Hepatocyte (in vitro differentiated cells): Measurements from ENCODE around the gene ACOXL. TPM values are rescaled to one million over a fixed set of nuclear protein-coding genes. Genes with fewer than 3 reads are reported as not detected.
A peak's percentile ranks its signal among the peaks of the same experiment; 100 is the strongest.

Experiments used
- DNase-seq: peaks from one replicate; pipeline ENCODE4 v3.0.0-alpha.2; 2016; ENCODE audit warnings: low spot score
- H2AFZ ChIP-seq: fragments of 200-600 bp; sonication (generic); 2 replicates; pipeline ENCODE4 v1.6.0; 2016; ENCODE audit warnings: antibody characterized with exemption, mild to moderate bottlenecking
- H3K27ac ChIP-seq: fragments of 200-600 bp; sonication (generic); 2 replicates; pipeline ENCODE4 v1.5.1; 2016; ENCODE audit warnings: mild to moderate bottlenecking
- H3K27me3 ChIP-seq: fragments of 200-600 bp; sonication (generic); 2 replicates; pipeline ENCODE4 v1.6.1; 2016
- H3K36me3 ChIP-seq: fragments of 200-600 bp; sonication (generic); replicated peaks from 2 replicates; pipeline ENCODE4 v1.5.1; 2016; ENCODE audit warnings: low read depth; ENCODE audit not compliant: insufficient read depth
- H3K4me1 ChIP-seq: fragments of 200-600 bp; sonication (generic); 2 replicates; pipeline ENCODE4 v1.5.1; 2016; ENCODE audit warnings: mild to moderate bottlenecking, moderate library complexity; ENCODE audit not compliant: insufficient read depth
- H3K4me2 ChIP-seq: fragments of 200-600 bp; sonication (generic); 2 replicates; pipeline ENCODE4 v1.6.0; 2016
- H3K4me3 ChIP-seq: fragments of 200-600 bp; sonication (generic); 2 replicates; pipeline ENCODE4 v1.5.1; 2016; ENCODE audit warnings: mild to moderate bottlenecking
- H3K79me2 ChIP-seq: fragments of 200-600 bp; sonication (generic); 2 replicates; pipeline ENCODE4 v1.6.0; 2017; ENCODE audit warnings: mild to moderate bottlenecking
- H3K9me2 ChIP-seq: fragments of 200-600 bp; sonication (generic); replicated peaks from 2 replicates; pipeline ENCODE4 v1.6.0; 2017; ENCODE audit warnings: mild to moderate bottlenecking; ENCODE audit not compliant: insufficient read depth
- H3K9me3 ChIP-seq: fragments of 200-600 bp; sonication (generic); 2 replicates; pipeline ENCODE4 v1.5.1; 2016; ENCODE audit warnings: low read depth, mild to moderate bottlenecking
- H4K20me1 ChIP-seq: fragments of 200-600 bp; sonication (generic); 2 replicates; pipeline ENCODE4 v1.6.0; 2016; ENCODE audit warnings: mild to moderate bottlenecking; ENCODE audit not compliant: insufficient read depth, poor library complexity, severe bottlenecking
- EZH2 ChIP-seq: fragments of 200-600 bp; sonication (generic); IDR thresholded peaks from 2 replicates; pipeline ENCODE4 v1.6.1; 2016; ENCODE audit warnings: antibody characterized with exemption, mild to moderate bottlenecking, borderline replicate concordance
- EZH2phosphoT487 ChIP-seq: fragments of 200-600 bp; sonication (generic); IDR thresholded peaks from one replicate; pipeline ENCODE4 v1.6.1; 2018; ENCODE audit warnings: antibody characterized with exemption, mild to moderate bottlenecking, low read depth, moderate library complexity; ENCODE audit not compliant: unreplicated experiment, severe bottlenecking
- WGBS: methylation state at CpG from one replicate; pipeline ENCODE4 v1.1.6; 2016; ENCODE audit warnings: low lambda C conversion rate; ENCODE audit errors: missing lambda C conversion rate; 5-methylcytosine and 5-hydroxymethylcytosine counted together
- polyA plus RNA-seq: library from polyadenylated mRNA; unstranded; fragments of >200 nt; fragmentation: Nextera tagmentation; extraction: Ambion mirVana; gene quantifications from 2 replicates; pipeline ENCODE4 v1.2.1, GENCODE V29; 2016
- total RNA-seq: library from RNA; depleted of rRNA; stranded (reverse); fragments of >200 nt; gene quantifications from 2 replicates; pipeline ENCODE4 v1.2.3, GENCODE V29; 2014
- TF ChIP-seq, protein P1 (sequence below): fragments of 200-600 bp; sonication (generic); IDR thresholded peaks from 2 replicates; pipeline ENCODE4 v1.5.1; 2016; ENCODE audit warnings: antibody characterized with exemption, mild to moderate bottlenecking; ENCODE audit not compliant: poor library complexity

The ACOXL gene
- total and polyA plus RNA-seq, 2 experiments from 2014 or later, result 0.23 to 1.1 TPM

DNA sequence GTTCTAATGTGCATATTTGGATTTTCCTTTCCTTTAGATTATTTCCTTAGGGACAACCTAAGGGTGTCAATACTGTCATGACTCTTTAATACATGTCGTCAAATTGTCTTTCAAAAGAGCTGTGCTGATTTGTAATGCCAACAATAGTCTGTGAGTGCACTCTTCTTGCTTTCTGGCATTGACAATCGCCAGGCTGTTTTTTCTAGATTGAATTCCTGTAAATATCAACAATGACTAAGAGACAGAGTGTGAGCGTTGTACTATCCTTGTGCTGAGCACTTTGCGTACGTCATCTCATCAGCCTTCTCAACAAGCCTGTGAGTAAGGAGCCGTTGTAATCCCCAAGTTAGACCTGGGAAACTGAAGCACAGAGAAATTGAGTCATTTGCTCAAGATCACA, 96.0 kb downstream of the ACOXL start:
- Histone ChIP-seq H3K79me2 (no peaks in the 10 kb centered on the region), H4K20me1 (no peaks in the 10 kb centered on the region), H2AFZ (no peak overlapping the region), H3K4me3 (no peak overlapping the region), H3K9me3 (no peaks in the 10 kb centered on the region), H3K9me2 (no peaks in the 10 kb centered on the region), H3K27me3 (no peaks in the 10 kb centered on the region), H3K36me3 (no peaks in the 10 kb centered on the region), H3K4me2 (no peak overlapping the region), H3K27ac (no peak overlapping the region), H3K4me1 (no peaks in the 10 kb centered on the region)
- peak; percentile 29 for DNase-seq
- TF ChIP-seq, protein P1, sequence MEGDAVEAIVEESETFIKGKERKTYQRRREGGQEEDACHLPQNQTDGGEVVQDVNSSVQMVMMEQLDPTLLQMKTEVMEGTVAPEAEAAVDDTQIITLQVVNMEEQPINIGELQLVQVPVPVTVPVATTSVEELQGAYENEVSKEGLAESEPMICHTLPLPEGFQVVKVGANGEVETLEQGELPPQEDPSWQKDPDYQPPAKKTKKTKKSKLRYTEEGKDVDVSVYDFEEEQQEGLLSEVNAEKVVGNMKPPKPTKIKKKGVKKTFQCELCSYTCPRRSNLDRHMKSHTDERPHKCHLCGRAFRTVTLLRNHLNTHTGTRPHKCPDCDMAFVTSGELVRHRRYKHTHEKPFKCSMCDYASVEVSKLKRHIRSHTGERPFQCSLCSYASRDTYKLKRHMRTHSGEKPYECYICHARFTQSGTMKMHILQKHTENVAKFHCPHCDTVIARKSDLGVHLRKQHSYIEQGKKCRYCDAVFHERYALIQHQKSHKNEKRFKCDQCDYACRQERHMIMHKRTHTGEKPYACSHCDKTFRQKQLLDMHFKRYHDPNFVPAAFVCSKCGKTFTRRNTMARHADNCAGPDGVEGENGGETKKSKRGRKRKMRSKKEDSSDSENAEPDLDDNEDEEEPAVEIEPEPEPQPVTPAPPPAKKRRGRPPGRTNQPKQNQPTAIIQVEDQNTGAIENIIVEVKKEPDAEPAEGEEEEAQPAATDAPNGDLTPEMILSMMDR, result no peak
- TF ChIP-seq EZH2phosphoT487, result no peak
- no peak for TF ChIP-seq EZH2
- 88% methylated on average over 6 of the region's 6 CpGs for WGBS

DNA sequence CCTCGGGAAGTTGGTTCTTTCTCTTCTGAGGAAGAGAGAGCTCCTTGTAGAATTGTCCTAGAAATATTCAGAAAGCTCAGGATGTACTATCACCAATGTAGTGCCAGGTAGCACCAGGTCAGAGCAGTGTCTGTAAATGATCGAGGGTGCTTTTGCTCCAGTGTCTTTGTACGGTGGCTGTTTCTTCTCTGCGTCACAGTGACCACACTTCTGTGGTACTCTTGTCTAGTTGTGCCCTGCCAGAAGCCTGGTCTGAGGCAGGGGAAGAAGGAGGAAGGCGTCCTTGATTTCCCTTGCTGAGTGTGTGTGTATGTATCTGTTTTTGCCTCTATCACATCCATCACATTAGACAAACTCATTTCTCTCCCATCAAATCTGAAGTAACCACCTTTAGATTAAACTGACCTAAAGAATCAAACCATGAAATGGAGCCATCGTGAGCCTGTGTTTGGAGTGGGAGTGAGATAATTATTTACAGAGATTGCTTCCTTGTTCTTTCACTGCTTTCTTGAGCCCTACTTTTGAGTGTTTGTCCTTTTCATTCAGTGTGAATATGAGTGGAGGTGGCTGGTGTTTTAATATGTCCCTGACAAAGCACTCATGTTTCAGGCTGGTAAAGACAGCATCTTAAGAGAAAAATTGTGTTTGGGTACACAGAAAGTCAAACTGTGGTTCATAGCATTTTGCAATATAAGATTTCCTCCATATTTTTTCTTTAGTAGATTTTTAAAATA, 97.2 kb downstream of the ACOXL start:
- Histone ChIP-seq H3K4me1 (no peaks in the 10 kb centered on the region), H4K20me1 (no peaks in the 10 kb centered on the region), H3K79me2 (no peaks in the 10 kb centered on the region), H3K27me3 (peaks cover 12% of the 10 kb centered on the region), H3K9me3 (no peaks in the 10 kb centered on the region), H3K36me3 (no peaks in the 10 kb centered on the region), H3K4me3 (no peak overlapping the region), H2AFZ (no peak overlapping the region), H3K27ac (no peak overlapping the region), H3K9me2 (no peaks in the 10 kb centered on the region), H3K4me2 (no peak overlapping the region)
- 85% methylated on average over 6 of the region's 6 CpGs for WGBS
- DNase-seq, result no peak
- TF ChIP-seq EZH2 (no peak), EZH2phosphoT487 (no peak)
- TF ChIP-seq, protein P1, result no peak

- Histone ChIP-seq H3K4me1 (no peaks in the 10 kb centered on the region), H3K27ac (no peak overlapping the region)
- WGBS, result 83% methylated on average over 1 of the region's 1 CpG
Observed at GRCh38 chr2:110832740-110833139, 100.4 kb downstream of the ACOXL start.

More at GRCh38 chr2:110832740-110833139, 100.4 kb downstream of the ACOXL start:
- Histone ChIP-seq H3K9me2 (no peaks in the 10 kb centered on the region), H2AFZ (no peak overlapping the region), H3K36me3 (no peaks in the 10 kb centered on the region), H3K27me3 (peaks cover 13% of the 10 kb centered on the region), H3K4me2 (no peak overlapping the region), H3K4me3 (no peak overlapping the region), H3K79me2 (no peaks in the 10 kb centered on the region), H4K20me1 (no peaks in the 10 kb centered on the region), H3K9me3 (no peaks in the 10 kb centered on the region)
- TF ChIP-seq EZH2 (no peak), EZH2phosphoT487 (no peak)
- TF ChIP-seq, protein P1, result no peak
- DNase-seq, result no peak
